ENCODE results near the gene DNAH8. TPM values are rescaled to one million over a fixed set of nuclear protein-coding genes. Genes with fewer than 3 reads are reported as not detected.
"Not testable (repeated sequence)": the region's sequence is repeated elsewhere in the genome, so short reads cannot be mapped to it uniquely, and the experiment has no call there.

Gene DNAH8
- polyA plus RNA-seq, 3 donors: 0.31 to 0.79 (median 0.37) TPM

DNA sequence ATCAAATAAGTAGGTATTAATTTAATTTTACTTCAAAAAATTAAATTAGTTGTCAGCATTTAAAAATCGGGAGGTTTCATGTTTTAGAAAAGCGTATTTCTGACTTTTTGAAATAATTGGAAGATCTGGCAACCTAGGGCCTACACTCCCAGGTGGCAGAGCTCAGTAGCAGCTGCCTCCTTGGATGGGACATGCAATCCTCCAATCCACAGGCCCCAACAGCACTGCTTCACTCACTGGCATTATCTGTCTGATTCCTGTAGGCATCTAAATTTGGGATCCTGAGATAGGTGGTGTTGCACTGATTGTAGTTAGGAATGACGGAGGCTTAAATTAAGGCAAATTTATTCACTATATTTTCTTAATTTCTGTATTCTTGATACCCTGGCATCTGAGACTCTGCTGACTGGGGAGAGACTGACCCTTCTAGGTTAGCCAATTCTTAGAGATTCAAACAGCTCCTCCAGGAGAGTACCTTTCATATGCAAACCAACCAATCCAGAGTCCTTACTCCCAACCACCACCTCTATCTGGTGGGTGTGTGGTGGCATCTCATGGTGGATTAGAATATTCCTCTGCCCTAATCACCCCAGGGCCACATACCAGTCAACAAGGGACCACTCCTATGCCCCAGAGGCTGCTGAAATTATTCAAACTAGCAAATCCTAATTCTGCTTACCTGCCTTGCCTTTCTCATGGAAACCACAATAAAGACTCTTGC, 186.9 kb downstream of the DNAH8 start:
- no peak for DNase-seq

DNA sequence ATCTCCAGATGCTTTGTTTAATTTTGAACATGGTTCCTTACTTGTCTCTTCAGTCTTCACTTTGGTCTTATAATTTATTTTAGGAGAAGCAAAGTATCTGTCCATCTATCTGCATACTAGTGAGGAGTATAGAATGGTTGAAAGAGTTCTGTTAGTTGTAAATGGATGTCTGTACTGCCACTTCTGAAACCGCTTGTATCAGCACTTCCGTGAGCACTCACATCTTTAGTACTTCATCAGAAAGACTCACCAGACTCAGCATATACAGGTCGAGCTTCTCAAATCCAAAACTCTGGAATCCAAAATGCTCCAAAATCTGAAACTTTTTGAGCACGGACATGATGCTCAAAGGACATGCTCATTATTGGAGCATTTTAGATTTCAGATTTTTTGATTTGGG, 191.5 kb downstream of the DNAH8 start:
- no peak for DNase-seq

DNA sequence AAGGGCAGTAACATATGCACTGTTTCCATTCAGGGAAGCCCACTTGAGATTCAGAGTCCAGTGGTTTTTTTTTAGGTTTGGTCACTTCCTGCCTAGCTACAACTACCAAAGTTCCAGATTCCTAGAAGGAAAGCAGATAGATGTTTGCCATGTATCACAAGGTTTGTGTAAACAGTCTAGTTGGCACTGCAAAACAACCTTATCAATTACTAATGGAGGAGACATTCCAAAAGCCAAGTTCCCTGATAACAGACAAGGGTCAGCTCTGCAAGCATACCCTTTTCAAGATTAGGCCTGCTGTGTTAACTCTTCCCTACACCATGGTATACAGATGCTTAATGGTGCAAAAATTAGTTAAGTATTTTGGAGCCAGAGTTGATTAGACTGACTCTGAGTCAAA, 192.2 kb downstream of the DNAH8 start:
- DNase-seq: no peak

GRCh38 chr6:38909015-38909730, 194.1 kb downstream of the DNAH8 start:
- no peak for DNase-seq

- no peak for DNase-seq
Observed at GRCh38 chr6:38910207-38910606, 195.1 kb downstream of the DNAH8 start.

- no peak for DNase-seq
Observed at GRCh38 chr6:38912378-38912777, 197.3 kb downstream of the DNAH8 start.

- no peak for DNase-seq
Observed at GRCh38 chr6:38915205-38915925, 200.3 kb downstream of the DNAH8 start.

DNA sequence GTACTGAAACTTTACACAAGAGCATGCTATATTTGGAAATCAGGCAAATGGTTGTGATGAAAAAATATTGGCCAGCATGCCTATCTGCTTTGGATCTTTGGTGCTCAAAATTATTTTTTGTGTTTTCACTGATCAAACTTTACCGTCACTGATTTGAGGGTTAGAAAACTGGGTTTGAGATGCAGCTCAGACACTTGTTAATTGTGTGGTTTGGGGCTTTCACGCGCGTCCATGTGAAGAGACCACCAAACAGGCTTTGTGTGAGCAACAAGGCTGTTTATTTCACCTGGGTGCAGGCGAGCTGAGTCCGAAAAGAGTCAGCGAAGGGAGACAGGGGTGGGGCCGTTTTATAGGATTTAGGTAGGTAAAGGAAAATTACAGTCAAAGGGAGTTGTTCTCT, 206.4 kb downstream of the DNAH8 start:
- DNase-seq: not testable (repeated sequence)

DNA sequence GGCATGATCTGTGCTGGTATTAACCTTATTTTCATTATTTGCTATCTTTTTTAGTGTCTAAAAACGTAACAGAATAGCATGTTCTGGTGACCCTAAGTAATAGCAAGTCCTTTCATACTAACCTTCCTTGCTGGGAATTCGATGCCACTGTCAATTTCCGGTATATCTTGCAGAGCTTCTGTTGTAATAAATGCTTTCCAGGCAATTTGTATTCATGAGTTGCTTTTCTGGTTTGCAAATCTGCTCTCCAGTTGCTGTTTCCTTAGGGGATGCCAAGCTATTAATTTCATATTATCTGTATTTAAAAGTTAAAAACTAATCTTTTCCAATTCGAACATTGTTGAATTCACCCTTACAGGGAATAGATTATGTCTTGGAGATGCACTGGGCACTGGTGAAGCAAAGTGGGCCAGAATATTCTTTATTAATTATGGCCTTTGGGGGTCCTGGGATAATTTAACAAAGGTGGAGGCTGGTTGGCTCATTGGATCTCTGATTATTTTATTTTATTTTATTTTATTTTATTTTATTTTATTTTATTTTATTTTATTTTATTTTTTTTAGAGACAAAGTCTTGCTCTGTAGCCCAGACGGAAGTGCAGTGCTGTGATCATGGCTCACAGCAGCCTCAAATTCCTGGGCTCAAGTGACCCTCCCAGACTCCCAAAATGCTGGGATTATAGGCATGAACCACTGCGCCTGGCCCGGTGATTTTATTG, 209.8 kb downstream of the DNAH8 start:
- DNase-seq: no peak

DNA sequence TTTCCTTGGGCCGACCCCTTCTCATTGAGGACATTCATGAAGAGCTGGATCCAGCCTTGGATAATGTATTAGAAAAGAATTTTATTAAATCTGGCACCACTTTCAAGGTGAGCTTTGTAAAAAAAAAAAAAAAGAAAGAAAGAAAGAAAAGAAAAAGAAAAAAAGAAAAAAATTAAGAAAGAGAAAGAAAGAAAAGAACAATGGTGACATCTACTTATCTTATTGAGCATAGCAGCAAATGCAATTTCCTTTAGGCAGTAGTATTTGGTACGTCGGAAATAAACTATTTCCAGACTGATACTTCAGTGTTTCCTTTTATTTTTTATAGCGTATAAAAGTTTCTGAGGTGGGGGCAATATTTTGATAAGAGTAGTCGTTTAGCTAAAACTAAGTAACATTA, 214.4 kb downstream of the DNAH8 start:
- no peak for DNase-seq

- no peak for DNase-seq
Observed at GRCh38 chr6:38933426-38933825, 218.3 kb downstream of the DNAH8 start.

DNA sequence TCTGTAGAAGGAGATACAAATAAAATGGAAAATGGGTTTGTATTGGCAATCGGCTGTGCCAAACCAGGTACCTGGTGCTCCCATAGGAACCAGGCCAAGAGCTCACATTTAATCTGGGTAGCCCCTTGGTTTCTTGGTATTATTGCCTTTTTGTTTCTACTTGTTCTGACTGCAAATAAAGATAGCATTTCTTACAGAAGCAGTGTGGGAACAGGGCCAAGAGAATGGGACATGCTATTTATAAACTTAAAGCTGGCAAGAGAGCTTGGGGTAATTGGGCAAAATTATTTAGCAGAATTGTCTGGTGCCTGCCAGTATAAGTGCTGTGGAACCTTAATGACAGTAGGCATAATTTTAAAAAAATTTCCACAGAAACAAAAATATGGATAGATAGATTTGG, 219.9 kb downstream of the DNAH8 start:
- DNase-seq: no peak

DNA sequence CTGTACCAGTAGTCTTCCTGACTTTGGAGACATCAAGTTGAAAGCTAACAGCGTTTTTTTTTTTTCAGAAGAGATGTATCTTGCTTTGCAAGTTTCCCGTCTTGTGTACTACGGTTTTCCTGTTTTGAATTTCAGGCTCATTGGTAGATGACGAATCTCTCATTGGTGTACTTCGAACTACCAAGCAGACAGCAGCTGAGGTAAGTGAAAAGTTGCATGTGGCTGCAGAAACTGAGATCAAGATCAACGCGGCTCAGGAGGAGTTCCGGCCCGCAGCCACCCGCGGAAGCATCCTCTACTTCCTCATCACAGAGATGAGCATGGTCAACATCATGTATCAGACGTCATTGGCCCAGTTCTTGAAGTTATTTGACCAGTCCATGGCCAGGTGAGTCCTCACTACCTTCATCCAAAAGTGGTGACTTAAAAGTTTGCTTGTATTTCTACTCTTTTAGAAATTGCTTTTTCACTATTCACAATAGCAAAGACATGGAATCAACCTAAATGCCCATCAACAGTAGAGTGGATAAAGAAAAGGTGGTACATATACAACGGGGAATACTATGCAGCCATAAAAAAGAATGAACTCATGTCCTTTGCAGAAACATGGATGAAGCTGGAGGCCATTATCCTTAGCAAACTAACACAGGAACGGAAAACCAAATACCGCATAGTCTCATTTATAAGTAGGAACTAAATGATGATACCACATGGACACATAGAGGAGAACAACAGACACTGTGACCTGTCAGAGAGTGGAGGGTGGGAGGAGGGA, 222.9 kb downstream of the DNAH8 start:
- no peak for DNase-seq

GRCh38 chr6:38938741-38939140, 223.6 kb downstream of the DNAH8 start:
- no peak for DNase-seq

GRCh38 chr6:38942442-38942841, 227.3 kb downstream of the DNAH8 start:
- no peak for DNase-seq

DNA sequence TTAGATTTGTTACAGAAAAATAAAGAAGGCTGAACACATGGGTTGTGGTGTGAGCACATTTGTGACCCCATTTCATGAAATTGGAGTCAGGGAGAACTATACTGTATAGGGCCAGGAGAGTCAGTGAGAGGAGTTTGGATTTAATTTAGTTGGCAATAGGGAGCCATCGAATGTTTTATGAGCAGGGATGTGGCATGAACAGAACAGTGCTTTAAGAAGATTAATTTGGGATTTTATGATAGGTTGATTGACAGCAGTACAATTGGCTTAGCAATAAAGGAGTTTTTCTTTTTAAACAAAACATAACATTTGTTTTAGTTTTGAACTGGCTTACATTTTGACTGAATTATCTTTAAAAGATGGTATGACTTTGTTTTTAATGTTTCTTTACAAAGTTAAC, 227.9 kb downstream of the DNAH8 start:
- DNase-seq: no peak

DNA sequence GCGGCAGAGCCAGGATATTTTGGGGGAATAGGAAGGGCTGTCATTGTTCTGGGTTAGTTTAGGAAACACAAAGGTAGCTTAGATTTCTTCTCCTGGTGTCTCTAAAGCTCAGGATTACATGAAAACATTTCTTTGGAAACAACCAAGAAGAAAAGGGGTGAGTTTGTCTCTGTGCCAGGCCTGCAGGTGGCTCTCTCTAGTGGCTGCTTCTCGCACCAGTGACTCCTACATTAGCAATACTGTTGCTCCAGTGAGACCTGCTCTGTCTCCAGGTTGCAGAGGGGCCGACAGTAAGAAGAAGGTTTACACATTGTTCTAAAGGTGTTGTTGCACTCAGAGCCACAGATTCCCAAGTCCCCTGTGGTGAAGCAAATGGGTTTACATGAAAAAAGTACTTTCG, 228.9 kb downstream of the DNAH8 start:
- DNase-seq: no peak

GRCh38 chr6:38944655-38945279, 229.7 kb downstream of the DNAH8 start:
- DNase-seq: no peak

DNA sequence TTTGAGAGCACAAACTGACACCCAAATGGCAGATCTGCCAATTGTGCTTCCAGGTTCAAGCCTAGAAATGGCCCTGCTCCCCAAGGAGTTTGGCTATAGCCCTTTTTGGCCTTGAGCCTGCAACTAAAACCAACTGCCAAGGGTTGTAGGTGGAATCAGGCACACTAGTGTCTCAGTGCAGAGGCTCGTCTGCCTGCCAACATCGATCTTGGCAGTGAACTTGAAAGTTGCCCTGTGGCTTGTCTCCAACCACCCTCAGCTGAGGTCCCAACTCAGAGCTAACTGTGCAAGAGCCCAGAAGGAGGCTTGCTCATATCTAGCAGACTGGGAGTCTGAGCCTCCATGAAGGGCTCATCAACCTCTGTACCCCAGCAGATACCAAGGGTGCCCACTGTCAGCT, 240.8 kb downstream of the DNAH8 start:
- no peak for DNase-seq

DNA sequence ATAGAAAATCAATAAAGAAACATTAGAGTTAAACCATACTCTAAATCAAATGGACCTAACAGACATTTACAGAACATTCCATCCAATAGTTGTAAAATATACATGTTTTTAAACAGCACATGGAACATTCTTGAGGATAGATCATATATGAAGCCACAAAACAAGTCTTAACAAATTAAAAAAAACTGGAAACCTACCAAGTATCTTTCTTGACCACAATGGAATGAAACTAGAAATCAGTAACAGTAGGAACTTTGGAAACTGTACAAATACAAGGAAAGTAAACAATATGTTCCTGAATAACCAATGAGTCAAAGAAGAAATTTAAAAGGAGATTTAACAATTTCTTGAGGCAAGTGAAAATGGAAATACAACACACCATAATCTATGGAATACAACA, 242.3 kb downstream of the DNAH8 start:
- DNase-seq: no peak

GRCh38 chr6:38959138-38959537, 244.0 kb downstream of the DNAH8 start:
- no peak for DNase-seq
